Activated CD4-positive, CD25-positive, alpha-beta regulatory T cell treated with anti-CD3 and anti-CD28 coated beads, Interleukin-2, amount 50 U/mL, for 24 hours (primary cell): ENCODE measurements around the gene BEAN1.
A peak's percentile ranks its signal among the peaks of the same experiment; 100 is the strongest.

ENCODE experiments used
- ATAC-seq, 2 donors: fragments of 150-1000 bp; cut with Tn5 transposase; one replicate each; pipeline ENCODE4 v1.10.0; 2021; ENCODE audit warnings: mild to moderate bottlenecking in 1 of 2, moderate library complexity in 1 of 2

The BEAN1 gene

DNA sequence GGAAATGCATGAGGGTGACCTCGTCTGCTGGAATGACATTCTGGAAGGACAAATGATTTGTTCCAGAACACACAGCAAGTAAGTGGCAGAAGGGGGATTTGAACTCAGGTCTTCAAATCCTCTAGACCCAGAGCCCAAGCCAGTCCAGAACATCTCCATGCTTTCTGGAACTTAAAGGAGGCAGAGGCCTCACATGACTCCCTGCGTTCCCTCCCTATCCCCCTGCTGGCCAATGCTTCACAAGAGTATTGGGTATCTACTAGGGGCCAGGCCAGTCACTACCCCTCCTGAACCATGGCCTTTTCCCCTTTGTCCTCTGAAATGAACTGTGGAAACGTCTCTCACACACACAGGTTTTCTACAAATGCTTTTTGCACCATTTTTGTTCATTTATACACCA, 7.6 kb upstream of the BEAN1 start:
- no peak for ATAC-seq

- no peak for ATAC-seq
Measured at GRCh38 chr16:66420396-66420795, 6.7 kb upstream of the BEAN1 start.

DNA sequence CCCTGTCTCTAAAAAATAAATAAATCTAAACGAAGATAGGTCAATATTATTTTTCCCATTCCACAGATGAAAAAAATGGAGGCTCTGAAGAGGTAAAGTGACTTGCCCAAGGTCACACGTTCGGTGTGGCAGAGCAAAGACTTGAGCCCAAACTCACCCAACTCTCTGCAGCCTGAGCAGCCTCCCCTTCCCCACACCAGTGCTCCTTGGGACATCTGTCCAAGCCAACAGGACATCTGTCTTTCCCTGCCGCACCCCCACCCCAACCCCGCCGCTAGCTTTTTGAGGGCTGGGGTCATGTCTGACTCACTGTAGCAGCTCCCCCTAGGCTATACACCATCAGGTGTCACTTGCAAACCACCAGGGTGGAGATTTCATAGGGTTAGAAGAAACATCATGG, 5.2 kb upstream of the BEAN1 start:
- no peak for ATAC-seq

GRCh38 chr16:66422366-66422765, 4.7 kb upstream of the BEAN1 start:
- no peak for ATAC-seq

DNA sequence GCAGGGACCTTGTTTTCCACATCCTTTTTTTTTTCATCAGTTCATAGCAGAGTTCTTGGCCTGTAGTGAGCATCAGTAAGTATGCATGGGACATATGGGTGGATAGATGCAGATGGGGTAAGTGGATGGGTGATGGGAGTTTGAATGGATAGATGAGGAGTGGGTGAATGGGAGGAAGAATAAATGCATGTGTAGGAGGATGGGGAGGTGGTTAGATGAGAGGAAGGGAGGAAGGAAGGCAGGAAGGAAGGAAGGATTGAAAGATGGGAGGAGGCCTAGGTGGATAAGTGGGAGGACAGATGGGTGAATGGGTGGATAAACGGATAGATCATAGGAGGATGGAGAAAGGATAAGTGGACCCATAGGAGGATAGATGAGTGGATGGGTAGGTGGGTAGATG, 3.9 kb upstream of the BEAN1 start:
- no peak for ATAC-seq

- ATAC-seq: no peak
Measured at GRCh38 chr16:66425651-66426050, 1.4 kb upstream of the BEAN1 start.

- ATAC-seq: peak in 1 of 2 donors; percentile 14
Measured at GRCh38 chr16:66426112-66427035, 721 bp upstream of the BEAN1 start.

DNA sequence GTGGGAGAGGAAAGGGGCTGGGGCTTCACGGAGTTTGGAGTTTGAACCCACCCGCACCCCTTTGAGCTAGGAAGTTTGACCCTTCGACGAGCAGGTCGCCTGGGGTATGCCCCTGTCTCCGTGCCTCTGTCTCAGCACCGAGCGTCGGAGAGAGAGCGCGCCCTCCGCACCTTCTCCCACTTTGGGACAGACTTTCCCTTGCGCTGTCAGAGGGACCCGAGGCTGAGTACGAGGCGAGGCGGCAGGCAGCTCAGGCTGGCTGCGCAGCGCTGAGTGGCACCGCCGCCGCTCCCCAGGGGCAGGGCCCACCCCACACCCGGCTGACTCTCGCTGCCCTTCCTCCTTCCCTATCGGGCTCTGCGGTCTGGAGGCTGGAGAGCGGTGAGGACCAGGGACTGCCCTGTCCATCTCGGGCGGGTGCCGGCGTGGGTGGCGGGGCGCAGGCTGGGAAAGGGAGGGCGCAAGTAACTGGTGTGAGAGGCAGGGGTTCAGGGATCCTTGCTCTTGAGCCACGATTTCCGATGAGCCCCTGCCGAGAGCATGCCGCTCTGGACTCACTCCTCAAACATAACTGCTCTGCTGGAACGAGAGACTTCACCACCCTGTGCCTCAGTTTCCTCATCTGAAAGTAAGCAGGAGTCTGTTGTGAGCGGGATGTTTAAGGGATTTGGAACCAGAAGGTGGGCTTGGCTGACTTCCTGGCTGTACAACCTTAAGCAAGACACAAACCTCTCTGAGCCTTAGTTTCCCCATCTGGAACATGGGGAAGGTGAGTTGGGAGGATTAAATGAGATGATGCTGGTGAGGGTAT, 981 bp downstream of the BEAN1 start:
- peak in 1 of 2 donors; percentile 33 for ATAC-seq

- no peak for ATAC-seq
Measured at GRCh38 chr16:66428682-66429251, 1.7 kb downstream of the BEAN1 start.

DNA sequence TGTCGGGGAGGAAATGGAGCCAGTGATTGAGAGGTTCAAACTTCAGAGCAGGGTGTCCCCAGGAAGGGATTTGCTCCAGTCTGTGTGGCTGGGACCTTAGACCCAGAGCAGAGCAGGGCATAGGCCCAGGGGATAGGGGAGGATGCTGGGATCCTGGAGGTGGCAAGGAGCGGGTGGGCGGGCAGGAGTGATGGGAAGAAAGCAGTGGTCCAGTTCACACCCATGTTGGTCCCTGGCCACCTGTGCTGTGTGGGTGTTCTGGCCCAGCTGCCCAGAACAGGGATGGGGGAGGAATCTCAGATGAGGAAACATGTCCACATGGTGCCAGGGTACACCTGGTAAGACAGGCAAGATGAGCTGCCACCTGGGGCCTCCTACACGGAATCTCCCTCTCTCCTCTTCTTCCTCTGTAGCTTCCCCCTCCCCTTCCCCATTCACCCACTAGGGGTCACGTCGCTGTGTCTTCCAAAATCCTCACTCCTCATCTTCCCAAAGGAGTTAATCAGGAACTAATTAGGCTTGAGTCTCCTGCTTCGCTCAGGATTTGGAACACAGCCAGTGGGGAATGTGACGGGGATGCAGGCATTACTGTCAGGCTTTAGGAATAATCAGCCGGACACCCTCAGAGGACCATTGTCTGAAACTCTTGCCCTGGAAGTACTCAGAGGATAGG, 2.3 kb downstream of the BEAN1 start:
- no peak for ATAC-seq

DNA sequence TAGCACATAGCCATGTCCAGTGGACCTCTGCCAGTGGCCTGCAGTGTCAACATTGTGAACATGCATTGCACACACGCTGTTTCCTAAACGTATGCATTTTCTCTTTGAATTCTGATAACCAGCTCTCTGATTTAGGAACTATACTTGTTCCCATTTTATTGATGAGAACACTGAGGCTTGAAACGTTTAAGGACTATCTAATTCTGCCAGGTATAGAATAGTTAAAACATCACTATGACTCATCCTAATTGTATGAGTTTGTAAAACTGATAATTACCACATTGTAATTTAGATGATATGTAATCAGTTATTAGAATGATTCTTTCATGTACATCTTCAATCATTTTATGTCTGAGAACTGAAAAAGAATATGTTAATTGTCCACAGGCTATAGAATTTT, 3.1 kb downstream of the BEAN1 start:
- ATAC-seq: peak in 1 of 2 donors; percentile 52

DNA sequence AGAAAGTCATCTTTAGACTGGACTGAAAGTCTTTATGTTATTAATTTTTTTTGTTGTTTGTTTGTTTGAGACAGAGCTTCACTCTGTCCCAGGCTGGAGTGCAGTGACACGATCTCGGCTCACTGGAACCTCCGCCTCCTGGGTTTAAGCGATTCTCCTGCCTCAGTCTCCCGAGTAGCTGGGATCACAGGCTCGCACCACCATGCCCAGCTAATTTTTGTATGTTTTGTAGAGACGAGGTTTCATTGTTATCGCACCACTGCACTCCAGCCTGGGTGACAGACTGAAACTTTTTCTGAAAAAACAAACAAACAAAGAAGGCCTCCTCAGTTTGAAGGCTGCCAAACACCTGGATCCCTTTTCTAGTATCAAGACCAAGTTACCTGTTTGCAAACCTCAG, 4.7 kb downstream of the BEAN1 start:
- no peak for ATAC-seq

DNA sequence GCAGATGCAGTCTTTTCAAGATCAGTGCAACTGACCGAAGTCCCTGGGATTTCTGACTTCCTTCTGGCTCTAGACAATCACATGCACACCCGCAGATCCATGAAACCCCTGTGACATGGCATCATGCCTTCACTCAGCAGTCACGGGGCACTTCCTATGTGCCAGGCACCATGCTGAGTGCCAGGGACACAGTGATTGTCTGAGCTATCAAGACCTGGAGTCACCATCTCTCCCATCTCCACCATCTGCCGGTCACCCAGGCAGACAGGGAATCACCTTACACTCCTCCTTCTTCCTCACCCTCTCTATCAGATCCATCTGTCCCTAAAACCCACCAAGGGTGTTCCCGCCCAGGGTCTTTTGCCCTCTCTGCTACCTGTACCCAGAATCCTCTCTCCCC, 5.3 kb downstream of the BEAN1 start:
- no peak for ATAC-seq

- ATAC-seq: no peak
Measured at GRCh38 chr16:66434619-66435430, 7.7 kb downstream of the BEAN1 start.

GRCh38 chr16:66435896-66436295, 8.8 kb downstream of the BEAN1 start:
- no peak for ATAC-seq

GRCh38 chr16:66437391-66437945, 10.4 kb downstream of the BEAN1 start:
- ATAC-seq: no peak

- no peak for ATAC-seq
Measured at GRCh38 chr16:66438536-66438935, 11.4 kb downstream of the BEAN1 start.

DNA sequence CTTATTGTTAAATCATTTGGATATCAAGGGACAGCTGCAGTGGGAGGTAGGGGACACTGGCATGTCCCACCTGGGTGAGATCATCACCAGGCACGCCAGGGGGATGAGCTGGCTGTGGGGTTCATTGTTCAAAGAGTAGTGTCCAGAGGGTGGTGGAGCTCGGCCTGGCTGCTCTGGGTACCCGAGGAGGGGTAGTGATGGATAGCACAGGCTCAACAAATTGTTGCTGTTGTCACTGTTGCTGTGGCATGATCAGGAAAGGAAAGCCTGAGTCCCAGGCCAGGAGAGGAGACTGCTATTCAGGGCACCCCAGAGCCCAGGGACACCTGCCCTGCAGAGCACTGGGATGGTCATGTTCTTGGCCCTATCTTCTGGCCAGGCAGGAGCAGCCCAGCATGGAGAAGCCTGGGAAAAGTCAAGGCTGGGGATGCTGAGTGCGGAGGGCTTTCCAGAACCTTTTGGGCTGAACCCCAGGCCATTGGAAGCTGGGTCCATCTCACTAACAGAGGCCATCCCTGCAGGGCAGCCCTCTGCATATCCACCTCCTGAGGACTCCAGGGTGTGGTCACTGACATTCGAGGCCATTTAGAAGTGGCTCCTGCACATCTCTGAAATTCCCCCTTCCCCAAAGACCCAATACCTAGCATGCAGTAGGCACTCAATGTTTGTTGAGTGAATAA, 12.1 kb downstream of the BEAN1 start:
- ATAC-seq: no peak

GRCh38 chr16:66440271-66440802, 13.2 kb downstream of the BEAN1 start:
- no peak for ATAC-seq

GRCh38 chr16:66440970-66441369, 13.9 kb downstream of the BEAN1 start:
- ATAC-seq: no peak
